ENCODE results near the gene SCLY.
"Not testable (repeated sequence)": the region's sequence is repeated elsewhere in the genome, so short reads cannot be mapped to it uniquely, and the experiment has no call there.

Gene SCLY

GRCh38 chr2:238106698-238107524 is 46.1 kb downstream of the SCLY start:
- no peak for DNase-seq (ENCODE audit: insufficient read length, low spot score)
- FAIRE-seq, result no peak

GRCh38 chr2:238107525-238108422 is 47.0 kb downstream of the SCLY start:
- no peak for FAIRE-seq
- DNase-seq (ENCODE audit: insufficient read length, low spot score), result no peak

DNA sequence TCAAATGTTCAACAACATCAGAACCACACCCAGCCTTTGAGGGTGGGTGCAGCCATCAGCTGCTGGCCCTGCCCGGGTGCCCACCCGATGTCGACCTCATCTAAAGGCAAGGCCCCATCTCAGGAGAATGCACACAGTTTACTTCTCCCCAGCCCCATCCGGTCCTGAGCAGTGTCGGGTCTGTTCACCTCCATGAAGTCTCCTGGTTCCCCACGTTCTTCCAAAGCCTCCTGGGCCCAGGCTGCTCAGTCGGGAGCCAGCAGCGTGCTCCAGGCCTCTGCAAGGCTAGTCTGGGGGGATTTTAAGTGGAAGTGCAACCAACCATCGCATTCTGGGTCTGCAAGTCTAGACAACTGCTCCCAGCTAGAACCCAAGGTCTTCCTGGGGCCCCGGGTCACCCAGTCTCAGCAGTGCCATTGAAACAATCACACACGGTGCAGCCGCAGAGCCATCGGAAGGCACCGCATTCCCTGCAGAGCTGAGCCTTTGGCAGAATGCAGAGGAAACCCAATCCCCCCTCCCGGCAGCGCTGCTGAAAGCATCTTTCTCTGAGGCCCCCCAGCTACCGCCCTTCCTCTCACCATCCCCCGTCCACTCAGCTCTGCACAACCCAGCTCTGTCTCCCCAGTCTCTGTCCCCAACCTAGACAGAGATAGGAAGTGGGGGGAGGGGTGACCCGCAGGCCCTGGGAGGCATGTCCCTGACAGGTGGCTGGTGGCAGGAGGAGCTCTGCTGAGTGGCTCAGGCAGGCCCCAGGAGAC is 47.8 kb downstream of the SCLY start:
- FAIRE-seq (no peak), DNase-seq (ENCODE audit: insufficient read length, low spot score) (no peak)

DNA sequence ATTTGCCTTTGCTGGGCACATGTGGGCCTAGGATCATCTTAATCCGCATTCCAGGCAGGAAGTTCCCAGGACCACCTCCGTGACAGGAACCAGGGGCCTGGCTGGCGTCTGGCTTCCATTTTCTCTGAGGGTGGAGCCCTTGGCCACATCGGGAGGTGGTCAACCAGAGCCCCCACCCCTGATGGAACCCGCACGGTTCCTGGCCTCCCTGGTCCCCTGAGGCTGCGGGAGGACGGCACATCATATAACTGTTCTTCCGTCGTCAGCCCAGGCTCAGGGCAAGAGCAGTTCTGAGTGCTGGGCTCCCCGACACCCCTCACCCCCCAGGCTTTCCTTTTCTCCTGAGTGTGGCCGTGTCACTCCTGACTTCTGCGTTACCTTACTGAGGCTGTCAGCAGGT is 52.8 kb downstream of the SCLY start:
- FAIRE-seq (no peak), DNase-seq (ENCODE audit: insufficient read length, low spot score) (no peak)

DNA sequence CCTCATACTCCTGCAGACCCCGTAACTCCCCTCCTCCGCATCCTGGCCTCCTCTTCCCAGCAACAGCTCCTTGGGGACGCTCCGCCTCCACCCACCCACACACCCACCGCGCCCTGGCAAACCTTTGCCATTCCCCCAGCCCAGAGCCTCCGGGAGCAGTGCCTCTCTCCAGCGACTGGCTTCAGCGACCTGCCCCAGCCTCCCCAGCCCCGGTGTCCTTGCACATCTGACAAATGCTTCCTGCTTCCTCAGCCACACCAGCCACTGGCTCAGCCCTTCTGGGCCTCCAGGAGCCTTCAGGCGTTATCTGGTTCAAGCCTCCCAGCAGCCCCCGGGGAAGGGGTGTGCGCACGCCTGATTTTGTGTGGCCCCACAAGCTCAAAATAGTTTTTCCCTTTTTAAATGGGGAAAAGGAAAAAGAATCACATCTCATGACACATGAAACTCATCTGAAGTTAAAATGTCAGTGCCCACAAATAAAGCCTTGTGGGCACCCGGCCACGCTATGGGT is 53.6 kb downstream of the SCLY start:
- FAIRE-seq (no peak), DNase-seq (ENCODE audit: insufficient read length, low spot score) (no peak)

DNA sequence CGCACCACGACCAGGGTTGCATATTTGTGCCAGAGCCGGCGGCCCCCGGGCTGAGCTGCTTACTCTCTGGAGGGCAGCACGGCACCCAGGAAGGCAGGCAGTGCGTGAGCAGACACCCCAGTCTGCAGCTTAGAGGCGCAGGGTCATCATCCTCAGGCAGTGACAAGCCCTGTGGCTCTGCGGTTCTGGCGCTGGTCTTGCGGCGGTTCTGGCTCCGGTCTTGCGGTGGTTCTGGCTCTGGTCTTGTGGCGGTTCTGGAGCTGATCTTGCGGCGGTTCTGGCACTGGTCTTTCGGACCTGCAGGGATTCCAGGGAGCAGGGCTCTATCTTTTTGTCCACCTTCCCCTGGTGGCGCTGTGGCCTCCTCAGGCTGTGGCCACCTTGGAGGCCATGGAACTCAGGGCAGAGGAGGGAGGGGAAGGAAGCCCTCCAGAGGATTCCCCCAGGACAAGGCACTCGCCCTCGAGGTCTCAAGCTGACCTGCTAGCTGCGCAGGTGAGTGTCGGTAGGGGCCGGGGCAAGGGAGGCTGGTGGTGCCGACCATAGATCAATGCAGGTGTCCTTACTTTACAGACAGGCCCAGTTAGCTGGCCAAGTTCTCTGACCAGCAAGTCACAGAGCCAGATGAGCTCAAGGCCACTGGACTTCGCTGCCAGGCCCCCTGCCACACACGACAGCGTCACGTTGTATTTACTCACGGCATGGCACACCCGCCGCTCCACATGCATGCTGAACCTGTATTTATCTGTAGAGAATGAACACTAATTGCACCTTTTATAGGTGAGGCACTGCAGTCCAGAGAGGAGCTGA is 54.3 kb downstream of the SCLY start:
- FAIRE-seq, result no peak

DNA sequence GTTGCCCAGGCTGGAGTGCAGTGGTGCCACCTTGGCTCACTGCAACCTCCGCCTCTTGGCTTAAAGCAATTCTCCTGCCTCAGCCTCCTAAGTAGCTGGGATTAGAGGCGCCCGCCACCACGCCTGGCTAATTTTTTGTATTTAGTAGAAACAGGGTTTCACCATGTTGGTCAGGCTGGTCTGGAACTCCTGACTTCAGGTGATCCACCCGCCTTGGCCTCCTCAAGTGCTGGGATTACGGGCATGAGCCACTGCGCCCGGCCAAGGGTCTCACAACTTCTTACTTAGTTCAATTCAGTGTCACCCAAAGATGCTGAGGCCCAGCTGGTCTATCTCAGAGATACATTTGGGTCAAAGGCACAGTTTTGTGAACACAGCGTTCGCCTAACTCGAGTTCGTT is 54.9 kb downstream of the SCLY start:
- FAIRE-seq; DNase-seq (ENCODE audit: insufficient read length, low spot score): not testable (repeated sequence)

More for the DNA sequence above, 54.3 kb downstream of the SCLY start:
- DNase-seq (ENCODE audit: insufficient read length, low spot score), result no peak

GRCh38 chr2:238116298-238117198 is 55.7 kb downstream of the SCLY start:
- FAIRE-seq (no peak), DNase-seq (ENCODE audit: insufficient read length, low spot score) (no peak)

- FAIRE-seq (no peak), DNase-seq (ENCODE audit: insufficient read length, low spot score) (no peak)
Observed at GRCh38 chr2:238117199-238118154, 56.7 kb downstream of the SCLY start.

GRCh38 chr2:238119756-238120462 is 59.1 kb downstream of the SCLY start:
- DNase-seq (ENCODE audit: insufficient read length, low spot score), result no peak
- no peak for FAIRE-seq

DNA sequence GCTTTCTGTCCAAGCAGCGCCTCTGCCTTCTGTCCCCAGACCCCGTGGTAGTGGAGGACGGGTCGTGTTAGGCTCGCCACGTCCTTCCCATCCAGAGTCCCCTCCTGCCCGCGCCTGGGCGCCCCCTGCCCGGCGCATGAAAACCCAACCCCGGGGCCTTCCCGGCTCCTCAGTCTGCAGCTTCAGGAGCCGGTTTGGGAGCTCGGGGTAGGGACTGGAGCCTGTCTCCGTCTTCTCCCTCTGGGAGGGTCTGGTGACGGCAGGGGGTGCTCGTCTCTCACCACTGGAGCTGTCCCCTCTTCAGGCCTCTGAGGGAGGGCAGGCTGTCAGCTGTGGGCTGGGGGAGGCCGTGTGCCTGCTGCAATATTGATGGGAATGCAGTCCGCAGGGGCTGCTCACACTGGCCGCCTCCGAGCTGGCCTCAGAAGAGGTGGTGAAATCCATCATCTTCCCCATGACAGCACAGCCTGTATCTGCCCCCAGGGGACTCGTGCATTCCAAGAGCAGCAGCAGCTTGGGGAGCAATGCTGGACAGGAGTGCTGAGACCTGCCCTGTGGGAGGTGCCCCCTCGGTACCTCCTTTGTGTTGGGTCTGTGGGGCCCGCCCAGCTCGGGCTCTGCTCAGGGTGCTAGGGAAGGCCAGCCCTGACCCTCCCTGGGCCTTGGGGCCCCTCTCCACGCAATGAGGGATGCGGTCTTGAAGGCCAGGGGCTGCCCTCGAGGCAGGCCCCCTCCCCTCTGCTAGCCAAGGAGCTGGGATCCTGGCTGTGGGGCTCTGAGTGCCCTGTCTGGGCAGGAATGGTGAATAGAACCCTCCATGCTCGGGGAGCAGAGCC is 59.9 kb downstream of the SCLY start:
- FAIRE-seq (no peak), DNase-seq (ENCODE audit: insufficient read length, low spot score) (peak; percentile 31)

DNA sequence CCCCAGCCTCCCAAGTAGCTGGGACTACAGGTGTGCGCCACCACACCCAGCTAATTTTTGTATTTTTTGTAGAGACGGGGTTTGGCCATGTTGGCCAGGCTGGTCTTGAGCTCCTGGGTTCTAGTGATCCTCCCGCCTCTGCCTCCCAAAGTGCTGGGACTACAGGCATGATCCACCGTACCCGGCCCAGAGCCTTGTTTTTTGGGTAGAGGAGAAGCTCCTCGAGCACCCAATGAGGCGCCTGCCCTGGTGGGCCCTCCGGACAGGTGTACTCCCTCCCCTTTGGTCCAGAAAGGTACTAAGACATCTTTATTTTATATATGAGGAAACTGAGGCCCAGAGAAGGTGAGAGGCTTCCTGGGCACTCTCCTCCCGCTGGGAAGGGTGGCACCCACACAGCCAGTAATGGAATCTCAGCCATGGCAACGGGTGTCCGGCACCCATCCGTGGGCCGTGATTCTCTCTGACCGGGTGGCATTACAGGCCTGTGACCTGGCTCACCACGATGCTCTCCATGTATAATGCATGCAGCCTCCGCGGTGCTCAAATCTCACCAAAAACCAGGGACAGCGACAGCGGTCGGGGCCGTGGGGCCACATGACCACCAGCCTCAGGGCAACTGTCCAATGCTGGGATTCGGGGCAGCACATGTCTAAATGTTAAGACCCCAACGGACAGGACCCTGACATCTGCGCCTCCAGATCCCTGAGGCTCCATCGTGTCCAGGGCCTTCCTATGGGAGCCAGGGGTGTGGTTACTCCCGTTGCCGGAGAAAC is 60.9 kb downstream of the SCLY start:
- no peak for DNase-seq (ENCODE audit: insufficient read length, low spot score)
- FAIRE-seq, result no peak

DNA sequence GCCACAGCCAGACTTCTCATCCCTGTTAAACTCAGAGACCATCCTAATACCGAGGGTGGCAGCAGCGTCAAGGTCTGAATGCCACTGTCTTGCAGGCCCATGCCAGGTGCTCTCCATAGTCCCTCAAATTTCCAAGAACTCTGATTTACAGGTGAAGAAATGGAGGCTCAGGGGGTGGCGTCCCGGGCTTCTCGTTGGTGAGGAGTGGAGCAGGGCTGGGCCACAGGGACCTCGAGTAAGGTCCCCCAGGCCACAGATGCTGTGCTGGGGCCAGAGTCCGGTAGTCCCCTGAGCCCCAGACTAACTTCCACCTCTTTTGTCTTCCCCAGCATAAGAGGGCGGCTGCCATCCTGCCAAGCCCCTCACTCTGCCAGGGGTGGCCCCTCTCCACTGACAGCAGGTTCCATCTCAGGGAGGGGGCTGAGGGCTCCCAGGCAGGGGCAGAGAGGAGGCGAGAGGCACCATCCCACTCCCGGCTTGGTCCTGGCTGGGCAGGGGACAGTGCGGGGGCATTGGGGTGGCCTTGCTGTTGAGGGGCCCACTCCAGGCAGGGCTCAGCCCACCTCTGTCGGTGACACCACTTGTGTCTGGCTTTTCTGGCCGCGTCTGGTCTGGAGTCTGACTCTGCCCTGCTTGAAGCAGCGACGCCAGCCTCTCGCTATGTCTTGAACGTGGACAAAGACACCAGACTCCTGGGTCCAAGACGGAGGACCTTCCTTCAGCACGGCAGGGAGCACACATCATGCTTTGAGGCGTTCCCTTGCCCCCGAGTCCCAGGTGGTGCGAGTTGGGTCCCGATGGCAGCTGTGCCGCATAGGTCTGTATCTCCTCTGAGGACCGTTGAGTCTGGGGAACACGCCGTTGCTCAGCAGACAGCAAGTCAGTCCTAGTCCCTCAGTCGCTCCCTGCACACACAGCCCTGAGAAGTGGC is 61.8 kb downstream of the SCLY start:
- FAIRE-seq (no peak), DNase-seq (ENCODE audit: insufficient read length, low spot score) (no peak)

DNA sequence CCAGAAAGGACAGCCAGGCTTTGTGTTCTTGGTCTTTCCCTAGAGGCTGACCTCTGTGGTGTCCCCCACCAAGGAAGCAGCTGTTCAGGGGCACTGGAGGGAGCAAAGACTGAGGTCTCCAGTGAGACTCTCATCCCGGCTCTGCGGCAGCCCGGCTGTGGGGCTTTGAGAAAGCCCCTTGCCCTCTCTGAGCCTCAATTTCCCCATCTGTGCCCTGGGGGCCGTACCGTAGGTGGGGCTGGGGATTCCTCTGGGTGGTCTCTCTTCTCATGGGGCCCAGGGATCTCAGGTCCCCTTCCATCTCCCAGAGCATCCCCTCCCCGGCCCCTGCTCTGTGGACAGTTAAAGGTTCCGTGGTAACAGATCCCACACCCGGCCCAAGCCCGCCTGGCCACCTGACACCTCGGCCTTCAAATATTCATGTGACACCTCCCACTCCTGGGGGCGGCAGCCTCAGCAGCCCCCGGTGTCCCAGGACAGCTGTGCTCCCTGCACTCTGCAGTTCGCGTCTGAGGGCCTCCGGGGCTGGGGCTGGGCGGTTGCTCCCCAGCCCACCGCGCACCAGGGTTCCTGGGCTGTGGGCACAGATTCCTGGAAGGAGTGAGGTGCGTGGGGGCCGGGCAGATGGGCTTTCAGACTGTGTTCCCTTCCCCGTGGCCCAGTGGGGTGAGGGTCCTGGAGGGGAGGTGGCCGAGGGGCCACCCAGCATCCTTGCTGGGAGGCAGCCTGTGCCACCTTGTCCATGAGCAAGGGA is 62.6 kb downstream of the SCLY start:
- DNase-seq (ENCODE audit: insufficient read length, low spot score) (no peak), FAIRE-seq (no peak)
